GM23338 (cell line): ENCODE results near the gene CELF2. TPM values are rescaled to one million over a fixed set of nuclear protein-coding genes. Genes with fewer than 3 reads are reported as not detected.

Source experiments
- ATAC-seq: fragments of 200-7000 bp; cut with Tn5 transposase; 3 replicates; pipeline ENCODE4 v1.9.1; 2020
- DNase-seq: peaks from one replicate; pipeline ENCODE4 v3.0.0-alpha.2; 2015; ENCODE audit warnings: low spot score
- H2AFZ ChIP-seq: fragments of 200-600 bp; sonication (generic); 2 replicates; pipeline ENCODE4 v1.8.0; 2016; ENCODE audit warnings: antibody characterized with exemption, mild to moderate bottlenecking, moderate library complexity
- H3F3A ChIP-seq: fragments of 200-600 bp; sonication (generic); replicated peaks from 2 replicates; pipeline ENCODE4 v1.8.0; 2017; ENCODE audit warnings: antibody characterized with exemption, mixed run types, low read depth
- H3K27ac ChIP-seq: fragments of 200-600 bp; sonication (generic); 2 replicates; pipeline ENCODE4 v1.6.1; 2016; ENCODE audit warnings: low read depth
- H3K27me3 ChIP-seq: fragments of 200-600 bp; sonication (generic); 2 replicates; pipeline ENCODE4 v1.8.0; 2016; ENCODE audit warnings: mild to moderate bottlenecking, mixed run types, moderate library complexity; ENCODE audit not compliant: insufficient read depth
- H3K36me3 ChIP-seq: fragments of 200-600 bp; sonication (generic); 2 replicates; pipeline ENCODE4 v1.8.0; 2016; ENCODE audit warnings: mild to moderate bottlenecking; ENCODE audit not compliant: insufficient read depth
- H3K4me1 ChIP-seq: fragments of 200-600 bp; sonication (generic); 2 replicates; pipeline ENCODE4 v1.8.0; 2016; ENCODE audit warnings: mild to moderate bottlenecking, moderate library complexity; ENCODE audit not compliant: insufficient read depth
- H3K4me2 ChIP-seq: fragments of 200-600 bp; sonication (generic); 2 replicates; pipeline ENCODE4 v1.7.1; 2017; ENCODE audit warnings: mixed run types
- H3K4me3 ChIP-seq: fragments of 200-600 bp; sonication (generic); 2 replicates; pipeline ENCODE4 v1.6.1; 2016; ENCODE audit warnings: mixed run types
- H3K79me2 ChIP-seq: fragments of 200-600 bp; sonication (generic); replicated peaks from 2 replicates; pipeline ENCODE4 v1.8.0; 2017; ENCODE audit warnings: mild to moderate bottlenecking; ENCODE audit not compliant: insufficient read depth
- H3K9me2 ChIP-seq: fragments of 200-600 bp; sonication (generic); 2 replicates; pipeline ENCODE4 v1.8.0; 2017; ENCODE audit not compliant: insufficient read depth
- H4K20me1 ChIP-seq: fragments of 200-600 bp; sonication (generic); replicated peaks from 2 replicates; pipeline ENCODE4 v1.8.0; 2017; ENCODE audit warnings: mild to moderate bottlenecking; ENCODE audit not compliant: insufficient read depth
- H3K27ac Mint-ChIP-seq: 2 replicates; pipeline ENCODE4 v1.8.0; 2020; ENCODE audit warnings: inconsistent platforms, mild to moderate bottlenecking, moderate library complexity, mixed read lengths
- H3K27me3 Mint-ChIP-seq: 3 replicates; pipeline ENCODE4 v1.8.0; 2022; ENCODE audit warnings: low read depth, mild to moderate bottlenecking, moderate library complexity, mixed read lengths, inconsistent platforms; ENCODE audit not compliant: insufficient read depth, poor library complexity
- H3K36me3 Mint-ChIP-seq: 3 replicates; pipeline ENCODE4 v1.8.0; 2021; ENCODE audit warnings: low read depth, mild to moderate bottlenecking, inconsistent platforms, moderate library complexity, mixed read lengths
- H3K4me1 Mint-ChIP-seq: 3 replicates; pipeline ENCODE4 v1.8.0; 2020; ENCODE audit warnings: mild to moderate bottlenecking, inconsistent platforms, mixed read lengths
- H3K4me3 Mint-ChIP-seq: 3 replicates; pipeline ENCODE4 v1.8.0; 2021; ENCODE audit warnings: moderate library complexity, mild to moderate bottlenecking, inconsistent platforms, mixed read lengths
- H3K9me3 Mint-ChIP-seq: 3 replicates; pipeline ENCODE4 v1.8.0; 2020; ENCODE audit warnings: moderate library complexity, mild to moderate bottlenecking, inconsistent platforms, mixed read lengths
- CREB1 ChIP-seq: fragments of 250-450 bp; sonication (Bioruptor Pico); IDR thresholded peaks from 2 replicates; pipeline ENCODE4 v1.5.0; 2020; ENCODE audit warnings: low read depth, mild to moderate bottlenecking, moderate library complexity
- CTCF ChIP-seq, 2 experiments: fragments of 200-600 bp in 1 of 2; sonication (generic) in 1 of 2; conservative IDR thresholded peaks; 2 replicates each; pipeline versions ENCODE4 v1.5.1 to v1.6.1; 2016 to 2017; ENCODE audit warnings: antibody characterized with exemption in 2 of 2, low read depth in 2 of 2, mild to moderate bottlenecking in 2 of 2, moderate library complexity in 1 of 2
- ETS1 ChIP-seq: IDR thresholded peaks from 2 replicates; pipeline ENCODE4 v1.6.1; 2016; ENCODE audit warnings: antibody characterized with exemption
- EZH2 ChIP-seq: fragments of 200-600 bp; sonication (generic); IDR thresholded peaks from one replicate; pipeline ENCODE4 v1.8.0; 2017; ENCODE audit warnings: antibody characterized with exemption, mild to moderate bottlenecking, low read depth; ENCODE audit not compliant: unreplicated experiment
- JUNB ChIP-seq: IDR thresholded peaks from one replicate; pipeline ENCODE4 v1.6.1; 2016; ENCODE audit warnings: antibody characterized with exemption; ENCODE audit not compliant: unreplicated experiment
- NANOG ChIP-seq: IDR thresholded peaks from 2 replicates; pipeline ENCODE4 v1.6.1; 2016; ENCODE audit warnings: antibody characterized with exemption, borderline replicate concordance
- REST ChIP-seq: IDR thresholded peaks from one replicate; pipeline ENCODE4 v1.6.1; 2018; ENCODE audit warnings: antibody characterized with exemption; ENCODE audit not compliant: unreplicated experiment
- STAT1 ChIP-seq: IDR thresholded peaks from one replicate; pipeline ENCODE4 v1.6.1; 2016; ENCODE audit warnings: antibody characterized with exemption; ENCODE audit not compliant: unreplicated experiment
- ZNF114 ChIP-seq: fragments of 250-450 bp; sonication (Bioruptor Pico); IDR thresholded peaks from 2 replicates; pipeline ENCODE4 v1.5.0; 2020; ENCODE audit warnings: mild to moderate bottlenecking, moderate library complexity
- ZNF331 ChIP-seq: fragments of 250-450 bp; sonication (Bioruptor Pico); IDR thresholded peaks from 2 replicates; pipeline ENCODE4 v1.5.0; 2020; ENCODE audit warnings: low read depth, mild to moderate bottlenecking, moderate library complexity
- polyA plus RNA-seq: library from polyadenylated mRNA; unstranded; fragments of >200 nt; fragmentation: Nextera tagmentation; extraction: Ambion mirVana; gene quantifications from 2 replicates; pipeline ENCODE4 v1.2.1, GENCODE V29; 2016
- total RNA-seq: library from RNA; depleted of rRNA; stranded (reverse); fragments of >200 nt; shearing (Covaris generic); gene quantifications from 2 replicates; pipeline ENCODE4 v1.2.3, GENCODE V29; 2014

CELF2 gene
- total and polyA plus RNA-seq, 2 experiments from 2014 or later, result 18.1 to 22.5 TPM

GRCh38 chr10:11305825-11306593, 288.3 kb downstream of the CELF2 start:
- Histone ChIP-seq H3F3A (no peaks in the 10 kb centered on the region), H3K27me3 (no peaks in the 10 kb centered on the region), H2AFZ (no peak overlapping the region), H3K4me3 (no peak overlapping the region), H3K36me3 (no peaks in the 10 kb centered on the region), H3K27ac (no peak overlapping the region), H3K4me1 (no peaks in the 10 kb centered on the region), H3K79me2 (no peaks in the 10 kb centered on the region), H3K9me2 (no peaks in the 10 kb centered on the region), H3K4me2 (no peak overlapping the region), H4K20me1 (no peaks in the 10 kb centered on the region)
- no peak for DNase-seq
- no peak overlapping the region for H3K4me3 Mint-ChIP-seq
- H3K36me3 Mint-ChIP-seq, result peaks cover 49% of the 10 kb centered on the region
- H3K27me3 Mint-ChIP-seq, result peaks cover 2% of the 10 kb centered on the region
- H3K4me1 Mint-ChIP-seq, result 0 out of 3 replicates have a peak, but pooled peaks cover 2% of the 10 kb centered on the region
- H3K27ac Mint-ChIP-seq, result no peak overlapping the region
- no peak for TF ChIP-seq CREB1 (CRISPR knock-in tag)
- TF ChIP-seq ZNF114 (CRISPR knock-in tag), result no peak
- TF ChIP-seq EZH2, result no peak
- peaks cover 19% of the 10 kb centered on the region for H3K9me3 Mint-ChIP-seq
- no peak for ATAC-seq

- H3K36me3 Mint-ChIP-seq, result peaks cover 56% of the 10 kb centered on the region
- TF ChIP-seq NANOG (no peak), ZNF331 (no peak), REST (no peak), CTCF (conservative IDR thresholded peaks at IDR 0.05; ENCODE audit: low read depth in 2 of 2) (no peak), STAT1 (no peak), EZH2 (no peak), ETS1 (no peak), JUNB (no peak)
These were observed 289.3 kb downstream of the CELF2 start for GRCh38 chr10:11307004-11307403.

More at GRCh38 chr10:11307004-11307403, 289.3 kb downstream of the CELF2 start:
- peaks cover 19% of the 10 kb centered on the region for H3K9me3 Mint-ChIP-seq
- no peaks in the 10 kb centered on the region for H3K4me1 ChIP-seq
- no peaks in the 10 kb centered on the region for H3K36me3 ChIP-seq
- no peaks in the 10 kb centered on the region for H3F3A ChIP-seq
- no peak overlapping the region for H2AFZ ChIP-seq
- H3K9me2 ChIP-seq, result no peaks in the 10 kb centered on the region
- no peaks in the 10 kb centered on the region for H4K20me1 ChIP-seq
- H3K4me1 Mint-ChIP-seq, result 0 out of 3 replicates have a peak, but pooled peaks cover 2% of the 10 kb centered on the region
- H3K27me3 Mint-ChIP-seq, result peaks cover 2% of the 10 kb centered on the region
- no peak for DNase-seq
- no peak for ATAC-seq
- no peak overlapping the region for H3K27ac ChIP-seq
- no peaks in the 10 kb centered on the region for H3K79me2 ChIP-seq
- H3K4me3 Mint-ChIP-seq, result no peak overlapping the region
- H3K27ac Mint-ChIP-seq, result no peak overlapping the region
- H3K27me3 ChIP-seq, result no peaks in the 10 kb centered on the region
- no peak overlapping the region for H3K4me3 ChIP-seq
- no peak overlapping the region for H3K4me2 ChIP-seq
